Glutamatergic neuron (in vitro differentiated cells): ENCODE results near the gene RRM1. TPM values are rescaled to one million over a fixed set of nuclear protein-coding genes. Genes with fewer than 3 reads are reported as not detected.

Experiments used
- DNase-seq: peaks from one replicate; pipeline ENCODE4 v3.0.0; 2022
- H3K27ac Mint-ChIP-seq: one replicate; pipeline ENCODE4 v1.8.0; 2020; ENCODE audit warnings: mild to moderate bottlenecking, mixed read lengths, inconsistent platforms; ENCODE audit not compliant: unreplicated experiment
- H3K27me3 Mint-ChIP-seq: one replicate; pipeline ENCODE4 v1.8.0; 2020; ENCODE audit warnings: mild to moderate bottlenecking, moderate library complexity, mixed read lengths, inconsistent platforms; ENCODE audit not compliant: unreplicated experiment
- H3K36me3 Mint-ChIP-seq: one replicate; pipeline ENCODE4 v1.8.0; 2020; ENCODE audit warnings: mild to moderate bottlenecking, mixed read lengths, inconsistent platforms; ENCODE audit not compliant: unreplicated experiment
- H3K4me1 Mint-ChIP-seq: one replicate; pipeline ENCODE4 v1.8.0; 2020; ENCODE audit warnings: mild to moderate bottlenecking, low read depth, mixed read lengths, inconsistent platforms; ENCODE audit not compliant: unreplicated experiment
- H3K4me3 Mint-ChIP-seq: one replicate; pipeline ENCODE4 v1.8.0; 2020; ENCODE audit warnings: mild to moderate bottlenecking, mixed read lengths, inconsistent platforms; ENCODE audit not compliant: unreplicated experiment
- H3K9me3 Mint-ChIP-seq: one replicate; pipeline ENCODE4 v1.8.0; 2020; ENCODE audit warnings: mild to moderate bottlenecking, moderate library complexity, mixed read lengths, inconsistent platforms; ENCODE audit not compliant: unreplicated experiment
- CTCF ChIP-seq: fragments of 200-600 bp; sonication (generic); IDR thresholded peaks from one replicate; pipeline ENCODE4 v1.5.0; 2021; ENCODE audit not compliant: partially characterized antibody, unreplicated experiment
- long read RNA-seq: library from polyadenylated mRNA; unstranded; transcript quantifications from one replicate; pipeline ENCODE4 v2.0.0, GENCODE V29; 2020; ENCODE audit not compliant: unreplicated experiment
- total RNA-seq: library from RNA; stranded (reverse); fragmentation: NEBNext Ultra II Directional; extraction: Animal tissue kit (Norgen Biotek cat#: 25700); gene quantifications from one replicate; pipeline ENCODE4 v1.2.1, GENCODE V29; 2021; ENCODE audit not compliant: unreplicated experiment

RRM1 gene
- 38.5 TPM for total RNA-seq
- long read RNA-seq, transcript RRM1-201 (19 exons, 3,076 nt): major isoform, 16 of 18 reads
- long read RNA-seq, partial matches to known transcripts: 1 of 18 reads
- long read RNA-seq, other reads (novel, unspliced or antisense): 0 of 18 reads

GRCh38 chr11:4094348-4095291 is at the start of gene RRM1:
Gene RRM1, plus strand, starts transcription at chr11:4094799. Its CDS starts 214 bp downstream, at chr11:4095013.
- no peak for TF ChIP-seq CTCF
- Mint-ChIP-seq H3K27me3 (peaks cover 4% of the 10 kb centered on the region), H3K27ac (peak within 1 kb of the TSS; percentile 93), H3K4me3 (peak within 1 kb of the TSS; percentile 93), H3K36me3 (no peaks in the 10 kb centered on the region), H3K4me1 (no peaks in the 10 kb centered on the region), H3K9me3 (no peaks in the 10 kb centered on the region)
- peak; percentile 95 for DNase-seq

GRCh38 chr11:4044976-4045646 is 49.5 kb upstream of the RRM1 start:
- no peak for TF ChIP-seq CTCF

GRCh38 chr11:4048340-4048739 is 46.3 kb upstream of the RRM1 start:
- no peaks in the 10 kb centered on the region for H3K36me3 Mint-ChIP-seq
- no peak overlapping the region for H3K27ac Mint-ChIP-seq
- no peak for DNase-seq
- no peaks in the 10 kb centered on the region for H3K4me1 Mint-ChIP-seq
- H3K9me3 Mint-ChIP-seq: no peaks in the 10 kb centered on the region
- no peaks in the 10 kb centered on the region for H3K27me3 Mint-ChIP-seq
- no peak for TF ChIP-seq CTCF
- H3K4me3 Mint-ChIP-seq: no peak overlapping the region

More at GRCh38 chr11:4044976-4045646, 49.5 kb upstream of the RRM1 start:
- Mint-ChIP-seq H3K4me3 (no peak overlapping the region), H3K27me3 (no peaks in the 10 kb centered on the region), H3K36me3 (no peaks in the 10 kb centered on the region), H3K4me1 (no peaks in the 10 kb centered on the region), H3K9me3 (no peaks in the 10 kb centered on the region), H3K27ac (no peak overlapping the region)
- no peak for DNase-seq

GRCh38 chr11:4049006-4049405 is 45.6 kb upstream of the RRM1 start:
- no peak for TF ChIP-seq CTCF
- Mint-ChIP-seq H3K4me1 (no peaks in the 10 kb centered on the region), H3K27me3 (no peaks in the 10 kb centered on the region), H3K36me3 (no peaks in the 10 kb centered on the region), H3K27ac (no peak overlapping the region), H3K9me3 (no peaks in the 10 kb centered on the region), H3K4me3 (no peak overlapping the region)
- no peak for DNase-seq
